H1 (cell line): Measurements from ENCODE around the gene LIG3. TPM values are rescaled to one million over a fixed set of nuclear protein-coding genes. Genes with fewer than 3 reads are reported as not detected.

Experiments used
- GABPA ChIP-seq: IDR thresholded peaks from 2 replicates; pipeline ENCODE4 v1.6.1; 2011; ENCODE audit warnings: mild to moderate bottlenecking, low read length, moderate library complexity, borderline replicate concordance; ENCODE audit not compliant: insufficient read depth
- MAFK ChIP-seq: IDR thresholded peaks from 2 replicates; pipeline ENCODE4 v1.6.1; 2012; ENCODE audit warnings: low read depth, mild to moderate bottlenecking, improper control_type of control experiment, low read length
- NRF1 ChIP-seq: IDR thresholded peaks from 2 replicates; pipeline ENCODE4 v1.6.1; 2011; ENCODE audit warnings: mild to moderate bottlenecking, low read depth, low read length, improper control_type of control experiment
- SIRT6 ChIP-seq: IDR thresholded peaks from one replicate; pipeline ENCODE4 v1.7.1; 2012; ENCODE audit warnings: low read length, inconsistent platforms
- SUZ12 ChIP-seq: fragments of 200-600 bp; sonication (generic); IDR thresholded peaks from 2 replicates; pipeline ENCODE4 v1.6.1; 2012; ENCODE audit warnings: mild to moderate bottlenecking, inconsistent platforms, low read length, moderate library complexity, mixed read lengths
- TBP ChIP-seq: IDR thresholded peaks from 2 replicates; pipeline ENCODE4 v1.6.1; 2011; ENCODE audit warnings: low read depth, low read length, improper control_type of control experiment
- ZNF274 ChIP-seq: IDR thresholded peaks from 2 replicates; pipeline ENCODE4 v1.7.0; 2012; ENCODE audit warnings: low read length, borderline replicate concordance; ENCODE audit errors: extremely low read depth
- polyA plus RNA-seq, 7 experiments: library from polyadenylated mRNA; depleted of rRNA in 3 of 7; stranded (reverse) in 5 of 7; unstranded in 2 of 7; fragments of >200 nt in 5 of 7; fragments of 200-250 nt in 2 of 7; gene quantifications; 1 replicate in 5 of 7; 2 replicates in 1 of 7; 4 replicates in 1 of 7; pipeline versions ENCODE4 v1.2.1 to v1.2.3, GENCODE V29; 2011 to 2013; ENCODE audit warnings: missing spikeins in 2 of 7, mixed read lengths in 2 of 7
- total RNA-seq: library from RNA; stranded (reverse); fragmentation: NEBNext Ultra II Directional; extraction: Animal tissue kit (Norgen Biotek cat#: 25700); gene quantifications from 2 replicates; pipeline ENCODE4 v1.2.1, GENCODE V29; 2021
- TF ChIP-seq, protein P1 (sequence below): fragments of 300-600 bp; sonication (generic); IDR thresholded peaks from 2 replicates; pipeline ENCODE4 v1.7.1; 2012; ENCODE audit warnings: low read length, moderate library complexity, mild to moderate bottlenecking, inconsistent platforms; ENCODE audit not compliant: insufficient replicate concordance
- TF ChIP-seq, protein P2 (sequence below), 3 experiments: IDR thresholded peaks; 1 replicate in 2 of 3; 2 replicates in 1 of 3; pipeline versions ENCODE4 v1.5.1 to v1.6.1; 2011; ENCODE audit warnings: low read length in 3 of 3, mild to moderate bottlenecking in 3 of 3, inconsistent platforms in 2 of 3, low read depth in 1 of 3, moderate library complexity in 1 of 3; ENCODE audit not compliant: insufficient read depth in 1 of 3; ENCODE audit errors: control extremely low read depth in 1 of 3

The LIG3 gene
- total and polyA plus RNA-seq, 2 of the 8 experiments (the other 6 are each of a cell fraction or from before 2014, with no cell fraction given) = 63.6 to 89.3 TPM

DNA sequence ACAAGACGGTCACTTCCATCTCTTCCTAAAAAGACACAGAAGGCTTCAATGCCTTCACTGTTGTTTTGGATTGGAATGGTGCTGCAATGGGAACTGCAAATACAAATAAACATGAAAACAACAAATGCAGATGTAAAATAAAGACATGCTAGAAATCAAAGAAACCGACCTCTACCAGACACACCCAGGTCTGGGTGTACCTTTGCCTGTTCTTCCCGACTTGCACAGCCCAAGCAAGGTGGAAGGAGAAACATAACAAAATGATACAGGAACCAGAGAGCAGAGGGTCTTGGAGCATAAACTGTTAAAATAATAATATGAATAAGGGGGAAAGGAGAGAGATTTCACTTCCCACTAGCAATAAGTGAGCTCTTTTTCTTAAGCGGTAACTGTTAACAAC lies 65.9 kb downstream of the LIG3 start (continued):
- TF ChIP-seq, protein P1, sequence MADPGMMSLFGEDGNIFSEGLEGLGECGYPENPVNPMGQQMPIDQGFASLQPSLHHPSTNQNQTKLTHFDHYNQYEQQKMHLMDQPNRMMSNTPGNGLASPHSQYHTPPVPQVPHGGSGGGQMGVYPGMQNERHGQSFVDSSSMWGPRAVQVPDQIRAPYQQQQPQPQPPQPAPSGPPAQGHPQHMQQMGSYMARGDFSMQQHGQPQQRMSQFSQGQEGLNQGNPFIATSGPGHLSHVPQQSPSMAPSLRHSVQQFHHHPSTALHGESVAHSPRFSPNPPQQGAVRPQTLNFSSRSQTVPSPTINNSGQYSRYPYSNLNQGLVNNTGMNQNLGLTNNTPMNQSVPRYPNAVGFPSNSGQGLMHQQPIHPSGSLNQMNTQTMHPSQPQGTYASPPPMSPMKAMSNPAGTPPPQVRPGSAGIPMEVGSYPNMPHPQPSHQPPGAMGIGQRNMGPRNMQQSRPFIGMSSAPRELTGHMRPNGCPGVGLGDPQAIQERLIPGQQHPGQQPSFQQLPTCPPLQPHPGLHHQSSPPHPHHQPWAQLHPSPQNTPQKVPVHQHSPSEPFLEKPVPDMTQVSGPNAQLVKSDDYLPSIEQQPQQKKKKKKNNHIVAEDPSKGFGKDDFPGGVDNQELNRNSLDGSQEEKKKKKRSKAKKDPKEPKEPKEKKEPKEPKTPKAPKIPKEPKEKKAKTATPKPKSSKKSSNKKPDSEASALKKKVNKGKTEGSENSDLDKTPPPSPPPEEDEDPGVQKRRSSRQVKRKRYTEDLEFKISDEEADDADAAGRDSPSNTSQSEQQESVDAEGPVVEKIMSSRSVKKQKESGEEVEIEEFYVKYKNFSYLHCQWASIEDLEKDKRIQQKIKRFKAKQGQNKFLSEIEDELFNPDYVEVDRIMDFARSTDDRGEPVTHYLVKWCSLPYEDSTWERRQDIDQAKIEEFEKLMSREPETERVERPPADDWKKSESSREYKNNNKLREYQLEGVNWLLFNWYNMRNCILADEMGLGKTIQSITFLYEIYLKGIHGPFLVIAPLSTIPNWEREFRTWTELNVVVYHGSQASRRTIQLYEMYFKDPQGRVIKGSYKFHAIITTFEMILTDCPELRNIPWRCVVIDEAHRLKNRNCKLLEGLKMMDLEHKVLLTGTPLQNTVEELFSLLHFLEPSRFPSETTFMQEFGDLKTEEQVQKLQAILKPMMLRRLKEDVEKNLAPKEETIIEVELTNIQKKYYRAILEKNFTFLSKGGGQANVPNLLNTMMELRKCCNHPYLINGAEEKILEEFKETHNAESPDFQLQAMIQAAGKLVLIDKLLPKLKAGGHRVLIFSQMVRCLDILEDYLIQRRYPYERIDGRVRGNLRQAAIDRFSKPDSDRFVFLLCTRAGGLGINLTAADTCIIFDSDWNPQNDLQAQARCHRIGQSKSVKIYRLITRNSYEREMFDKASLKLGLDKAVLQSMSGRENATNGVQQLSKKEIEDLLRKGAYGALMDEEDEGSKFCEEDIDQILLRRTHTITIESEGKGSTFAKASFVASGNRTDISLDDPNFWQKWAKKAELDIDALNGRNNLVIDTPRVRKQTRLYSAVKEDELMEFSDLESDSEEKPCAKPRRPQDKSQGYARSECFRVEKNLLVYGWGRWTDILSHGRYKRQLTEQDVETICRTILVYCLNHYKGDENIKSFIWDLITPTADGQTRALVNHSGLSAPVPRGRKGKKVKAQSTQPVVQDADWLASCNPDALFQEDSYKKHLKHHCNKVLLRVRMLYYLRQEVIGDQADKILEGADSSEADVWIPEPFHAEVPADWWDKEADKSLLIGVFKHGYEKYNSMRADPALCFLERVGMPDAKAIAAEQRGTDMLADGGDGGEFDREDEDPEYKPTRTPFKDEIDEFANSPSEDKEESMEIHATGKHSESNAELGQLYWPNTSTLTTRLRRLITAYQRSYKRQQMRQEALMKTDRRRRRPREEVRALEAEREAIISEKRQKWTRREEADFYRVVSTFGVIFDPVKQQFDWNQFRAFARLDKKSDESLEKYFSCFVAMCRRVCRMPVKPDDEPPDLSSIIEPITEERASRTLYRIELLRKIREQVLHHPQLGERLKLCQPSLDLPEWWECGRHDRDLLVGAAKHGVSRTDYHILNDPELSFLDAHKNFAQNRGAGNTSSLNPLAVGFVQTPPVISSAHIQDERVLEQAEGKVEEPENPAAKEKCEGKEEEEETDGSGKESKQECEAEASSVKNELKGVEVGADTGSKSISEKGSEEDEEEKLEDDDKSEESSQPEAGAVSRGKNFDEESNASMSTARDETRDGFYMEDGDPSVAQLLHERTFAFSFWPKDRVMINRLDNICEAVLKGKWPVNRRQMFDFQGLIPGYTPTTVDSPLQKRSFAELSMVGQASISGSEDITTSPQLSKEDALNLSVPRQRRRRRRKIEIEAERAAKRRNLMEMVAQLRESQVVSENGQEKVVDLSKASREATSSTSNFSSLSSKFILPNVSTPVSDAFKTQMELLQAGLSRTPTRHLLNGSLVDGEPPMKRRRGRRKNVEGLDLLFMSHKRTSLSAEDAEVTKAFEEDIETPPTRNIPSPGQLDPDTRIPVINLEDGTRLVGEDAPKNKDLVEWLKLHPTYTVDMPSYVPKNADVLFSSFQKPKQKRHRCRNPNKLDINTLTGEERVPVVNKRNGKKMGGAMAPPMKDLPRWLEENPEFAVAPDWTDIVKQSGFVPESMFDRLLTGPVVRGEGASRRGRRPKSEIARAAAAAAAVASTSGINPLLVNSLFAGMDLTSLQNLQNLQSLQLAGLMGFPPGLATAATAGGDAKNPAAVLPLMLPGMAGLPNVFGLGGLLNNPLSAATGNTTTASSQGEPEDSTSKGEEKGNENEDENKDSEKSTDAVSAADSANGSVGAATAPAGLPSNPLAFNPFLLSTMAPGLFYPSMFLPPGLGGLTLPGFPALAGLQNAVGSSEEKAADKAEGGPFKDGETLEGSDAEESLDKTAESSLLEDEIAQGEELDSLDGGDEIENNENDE = no peak
- TF ChIP-seq SIRT6 (no peak), SUZ12 (no peak), TBP (no peak), NRF1 (no peak), MAFK (no peak), ZNF274 (no peak), GABPA (no peak)
- TF ChIP-seq, protein P2, sequence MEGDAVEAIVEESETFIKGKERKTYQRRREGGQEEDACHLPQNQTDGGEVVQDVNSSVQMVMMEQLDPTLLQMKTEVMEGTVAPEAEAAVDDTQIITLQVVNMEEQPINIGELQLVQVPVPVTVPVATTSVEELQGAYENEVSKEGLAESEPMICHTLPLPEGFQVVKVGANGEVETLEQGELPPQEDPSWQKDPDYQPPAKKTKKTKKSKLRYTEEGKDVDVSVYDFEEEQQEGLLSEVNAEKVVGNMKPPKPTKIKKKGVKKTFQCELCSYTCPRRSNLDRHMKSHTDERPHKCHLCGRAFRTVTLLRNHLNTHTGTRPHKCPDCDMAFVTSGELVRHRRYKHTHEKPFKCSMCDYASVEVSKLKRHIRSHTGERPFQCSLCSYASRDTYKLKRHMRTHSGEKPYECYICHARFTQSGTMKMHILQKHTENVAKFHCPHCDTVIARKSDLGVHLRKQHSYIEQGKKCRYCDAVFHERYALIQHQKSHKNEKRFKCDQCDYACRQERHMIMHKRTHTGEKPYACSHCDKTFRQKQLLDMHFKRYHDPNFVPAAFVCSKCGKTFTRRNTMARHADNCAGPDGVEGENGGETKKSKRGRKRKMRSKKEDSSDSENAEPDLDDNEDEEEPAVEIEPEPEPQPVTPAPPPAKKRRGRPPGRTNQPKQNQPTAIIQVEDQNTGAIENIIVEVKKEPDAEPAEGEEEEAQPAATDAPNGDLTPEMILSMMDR (IDR thresholded peaks at IDR 0.05; ENCODE audit: control extremely low read depth in 1 of 3, insufficient read depth in 1 of 3, low read depth in 1 of 3, low read length in 3 of 3) = no peak
